GM18868 (cell line): ENCODE measurements around the gene MGA.

Experiments used
- ATAC-seq: cut with Tn5 transposase; IDR thresholded peaks from one replicate; pipeline ENCODE4 v1.9.1; 2021; ENCODE audit warnings: mild to moderate bottlenecking, moderate library complexity; ENCODE audit not compliant: unreplicated experiment

The MGA gene

GRCh38 chr15:41804916-41805666 lies 144.9 kb downstream of the MGA start:
- no peak for ATAC-seq

GRCh38 chr15:41805711-41806110 lies 145.5 kb downstream of the MGA start:
- ATAC-seq: no peak

- no peak for ATAC-seq
Observed at GRCh38 chr15:41806291-41807181, 146.3 kb downstream of the MGA start.

GRCh38 chr15:41809121-41809520 lies 148.9 kb downstream of the MGA start:
- no peak for ATAC-seq

GRCh38 chr15:41809526-41810220 lies 149.5 kb downstream of the MGA start:
- no peak for ATAC-seq

GRCh38 chr15:41810651-41811431 lies 150.6 kb downstream of the MGA start:
- no peak for ATAC-seq

GRCh38 chr15:41811432-41812195 lies 151.4 kb downstream of the MGA start:
- peak; percentile 59 for ATAC-seq

- ATAC-seq: no peak
Observed at GRCh38 chr15:41812820-41813375, 152.7 kb downstream of the MGA start.

- ATAC-seq: no peak
Observed at GRCh38 chr15:41813426-41813825, 153.2 kb downstream of the MGA start.

GRCh38 chr15:41814534-41814933 lies 154.3 kb downstream of the MGA start:
- no peak for ATAC-seq

GRCh38 chr15:41816788-41817187 lies 156.6 kb downstream of the MGA start:
- no peak for ATAC-seq

GRCh38 chr15:41817327-41817726 lies 157.1 kb downstream of the MGA start:
- ATAC-seq: no peak

GRCh38 chr15:41817781-41818180 lies 157.6 kb downstream of the MGA start:
- no peak for ATAC-seq

GRCh38 chr15:41819455-41820050 lies 159.3 kb downstream of the MGA start:
- no peak for ATAC-seq

- no peak for ATAC-seq
Observed at GRCh38 chr15:41820791-41821423, 160.7 kb downstream of the MGA start.

GRCh38 chr15:41821831-41822230 lies 161.6 kb downstream of the MGA start:
- no peak for ATAC-seq

- no peak for ATAC-seq
Observed at GRCh38 chr15:41822471-41822870, 162.3 kb downstream of the MGA start.
